GM18519 (cell line): ENCODE measurements around the gene KLRC4.
A peak's percentile ranks its signal among the peaks of the same experiment; 100 is the strongest.
"Not testable (repeated sequence)": the region's sequence is repeated elsewhere in the genome, so short reads cannot be mapped to it uniquely, and the experiment has no call there.

Source experiments
- ATAC-seq: cut with Tn5 transposase; IDR thresholded peaks from one replicate; pipeline ENCODE4 v1.9.1; 2021; ENCODE audit warnings: mild to moderate bottlenecking, moderate library complexity; ENCODE audit not compliant: unreplicated experiment, low FRiP score

KLRC4 gene

DNA sequence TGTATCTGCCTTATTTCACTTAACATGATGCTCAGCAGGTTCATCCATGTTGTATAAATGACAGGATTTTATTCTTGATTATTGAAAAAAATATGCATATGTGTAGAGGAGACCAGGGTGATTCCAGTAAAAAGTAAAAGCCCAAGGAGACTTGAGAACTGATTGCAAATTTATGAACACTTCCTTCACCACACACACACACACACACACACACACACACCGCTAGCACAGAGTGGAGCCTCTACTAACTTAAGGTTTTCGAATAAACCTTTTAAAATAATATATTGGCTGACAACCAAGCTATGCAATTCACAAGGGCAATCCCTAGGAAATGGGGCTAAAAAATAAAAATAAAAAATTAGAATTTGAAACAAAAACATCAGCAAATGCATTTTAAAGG, 11.4 kb downstream of the KLRC4 start:
- ATAC-seq = no peak

DNA sequence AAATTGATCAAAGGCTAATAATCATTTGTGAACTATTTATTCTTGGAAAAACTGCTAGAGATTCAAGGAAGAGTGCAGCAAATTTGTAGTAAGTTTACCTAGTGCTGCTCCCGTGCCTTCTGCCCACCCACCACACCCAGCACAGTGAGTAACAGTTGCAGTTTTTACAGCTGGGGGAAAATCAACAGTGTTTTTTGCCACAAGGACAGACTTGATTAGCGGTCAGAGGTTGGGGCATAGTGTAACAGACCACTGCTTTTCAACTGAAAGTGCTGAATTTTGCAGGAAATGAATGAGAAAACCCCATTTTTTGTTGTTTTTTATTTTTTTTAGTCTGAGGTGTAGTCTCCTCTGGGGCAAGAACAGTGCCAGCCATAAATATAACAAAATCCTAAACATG, 12.3 kb downstream of the KLRC4 start:
- ATAC-seq = no peak

DNA sequence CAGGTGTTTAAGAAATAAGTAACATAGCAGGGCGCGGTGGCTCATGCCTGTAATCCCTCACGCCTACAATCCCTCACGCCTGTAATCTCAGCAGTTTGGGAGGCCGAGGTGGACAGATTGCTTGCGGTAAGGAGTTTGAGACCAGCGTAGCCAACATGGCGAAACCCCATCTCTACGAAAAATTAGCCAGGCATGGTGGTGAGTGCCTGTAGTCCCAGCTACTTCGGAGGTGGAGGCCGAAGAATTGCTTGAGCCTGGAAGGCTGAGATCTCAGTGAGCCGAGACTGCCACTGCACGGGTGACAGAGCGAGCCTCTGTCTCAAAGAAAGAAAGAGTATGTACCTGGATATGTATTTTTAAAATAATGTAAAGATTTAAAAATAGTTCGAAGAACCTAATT, 13.4 kb downstream of the KLRC4 start:
- not testable (repeated sequence) for ATAC-seq

DNA sequence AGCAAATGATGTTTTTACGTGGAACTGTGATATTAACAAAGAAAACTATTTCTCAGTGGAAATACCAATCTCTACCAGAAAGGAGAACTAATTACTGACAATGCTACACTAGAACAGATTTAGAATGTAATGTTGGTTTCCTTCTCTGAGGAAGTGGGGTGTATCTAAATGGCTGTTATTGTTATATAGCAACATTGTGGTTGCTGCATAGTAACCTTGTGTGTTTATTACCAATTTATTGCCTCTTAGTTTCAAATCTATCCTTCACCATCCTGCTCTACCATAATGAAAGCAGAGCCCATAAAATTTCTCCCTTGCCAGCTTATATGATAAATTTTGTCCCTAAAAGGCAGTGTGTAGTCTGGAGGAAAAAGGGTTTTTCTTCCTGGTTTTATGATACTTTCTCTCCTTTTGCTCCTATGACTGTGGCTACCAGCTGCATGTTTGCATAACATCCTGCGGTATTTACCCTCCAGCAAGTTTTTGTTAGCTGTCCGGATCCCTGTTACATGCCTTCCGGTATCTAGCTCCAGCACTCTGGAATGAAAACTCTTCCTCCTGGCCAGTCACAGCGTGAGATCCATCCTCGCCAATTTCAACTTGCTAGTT, 14.1 kb downstream of the KLRC4 start:
- ATAC-seq = peak; percentile 66

DNA sequence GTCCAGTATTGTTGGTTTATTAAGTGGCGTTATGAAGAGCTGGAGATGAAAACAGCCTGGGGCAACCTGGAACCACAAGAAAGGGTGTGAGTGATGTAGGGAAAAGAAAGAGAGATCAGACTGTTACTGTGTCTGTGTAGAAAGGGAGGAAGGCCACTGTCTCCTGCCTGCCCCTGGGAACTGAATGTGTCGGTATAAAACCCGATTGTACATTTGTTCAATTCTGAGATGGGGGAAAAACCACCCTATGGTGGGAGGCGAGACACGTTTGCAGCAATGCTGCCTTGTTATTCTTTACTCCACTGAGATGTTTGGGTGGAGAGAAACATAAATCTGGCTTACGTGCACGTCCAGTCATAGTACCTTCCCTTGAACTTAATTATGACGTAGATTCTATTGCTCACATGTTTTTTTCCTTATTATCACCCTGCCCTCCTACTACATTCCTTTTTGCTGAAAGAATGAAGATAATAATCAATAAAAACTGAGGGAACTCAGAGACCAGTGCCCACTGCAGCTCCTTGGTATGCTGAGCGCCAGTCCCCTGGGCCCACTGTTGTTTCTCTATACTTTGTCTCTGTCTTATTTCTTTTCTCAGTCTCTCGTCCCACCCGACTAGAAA, 14.9 kb downstream of the KLRC4 start:
- not testable (repeated sequence) for ATAC-seq

DNA sequence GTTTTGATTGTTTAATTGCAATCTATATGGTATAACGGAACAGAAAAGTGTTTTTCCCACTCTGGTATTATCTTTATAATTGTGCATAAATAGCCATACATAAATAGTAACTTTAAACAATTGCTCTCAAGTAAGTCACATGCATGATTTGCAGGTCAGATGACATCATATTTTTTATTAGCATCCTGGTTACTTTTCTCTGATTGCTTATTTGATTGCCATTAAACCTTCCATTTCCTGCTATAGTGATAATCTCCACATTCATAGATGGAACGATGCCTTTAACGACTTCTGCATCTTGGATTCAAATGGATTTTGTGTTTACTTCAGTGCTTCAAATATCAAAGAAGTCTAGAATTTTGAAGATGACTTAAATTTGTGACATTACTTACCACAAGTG, 16.3 kb downstream of the KLRC4 start:
- no peak for ATAC-seq

DNA sequence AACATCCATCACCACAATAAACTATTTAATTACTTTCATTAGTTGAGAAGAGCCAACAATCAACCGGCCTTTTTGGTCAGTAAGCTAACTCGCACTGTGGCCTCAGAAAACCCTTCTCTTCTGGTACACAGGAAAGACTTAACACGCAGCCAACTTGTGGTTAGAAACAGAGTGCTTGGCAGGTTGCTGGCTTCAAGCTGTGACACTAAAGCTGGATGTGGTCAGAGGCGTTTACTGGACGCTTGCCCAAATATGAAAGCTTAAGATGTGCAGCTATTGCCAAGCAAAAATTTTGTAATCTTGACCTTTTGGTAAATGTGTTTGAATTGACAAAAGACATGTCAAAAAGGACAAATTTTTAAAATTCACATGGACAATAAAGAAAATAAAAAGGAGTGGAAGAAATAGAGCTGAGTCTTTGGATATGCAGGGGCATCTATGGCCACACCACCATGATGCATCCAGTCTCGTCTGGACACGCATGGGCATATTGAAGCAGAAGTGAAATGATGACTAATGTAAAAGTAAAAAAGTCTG, 17.1 kb downstream of the KLRC4 start:
- ATAC-seq = peak; percentile 51

DNA sequence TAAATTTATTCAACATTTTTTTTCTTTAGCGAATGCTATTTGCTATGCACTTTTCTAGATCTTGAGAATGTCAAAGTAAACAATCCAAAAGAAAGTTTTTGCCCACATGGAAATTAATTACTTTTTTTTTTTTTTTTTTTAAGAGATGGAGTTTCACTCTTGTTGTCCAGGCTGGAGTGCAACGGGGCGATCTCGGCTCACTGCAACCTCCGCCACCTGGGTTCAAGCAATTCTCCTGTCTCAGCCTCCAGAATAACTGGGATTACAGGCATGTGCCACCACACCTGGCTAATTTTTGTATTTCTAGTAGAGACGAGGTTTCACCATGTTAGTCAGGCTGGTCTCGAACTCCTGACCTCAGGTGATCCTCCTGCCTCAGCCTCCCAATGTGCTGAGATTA, 18.6 kb downstream of the KLRC4 start:
- not testable (repeated sequence) for ATAC-seq

DNA sequence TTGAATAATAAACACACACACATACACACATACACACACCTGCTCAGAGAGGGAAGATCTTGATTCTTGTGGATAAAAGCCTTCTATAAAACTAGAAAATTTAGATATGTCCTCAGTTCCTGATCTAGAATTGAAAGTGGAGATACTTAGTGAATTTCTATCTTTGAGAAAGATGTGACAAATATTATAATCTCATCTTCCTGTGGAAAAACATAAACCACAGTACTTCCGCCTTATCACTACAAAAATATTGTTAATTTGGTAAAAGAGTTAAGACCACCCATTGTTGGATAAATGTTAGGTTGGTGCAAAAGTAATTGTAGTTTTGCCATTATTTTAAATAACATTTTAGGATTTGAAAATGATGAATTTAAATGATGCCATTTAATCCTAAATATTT, 19.7 kb downstream of the KLRC4 start, which contains the start of gene KLRK1:
Gene KLRK1 (minus strand): TSS at position 138 of the 400 bp plus-strand sequence. CDS start 1,231 bp downstream, outside the sequence.
- no peak for ATAC-seq

DNA sequence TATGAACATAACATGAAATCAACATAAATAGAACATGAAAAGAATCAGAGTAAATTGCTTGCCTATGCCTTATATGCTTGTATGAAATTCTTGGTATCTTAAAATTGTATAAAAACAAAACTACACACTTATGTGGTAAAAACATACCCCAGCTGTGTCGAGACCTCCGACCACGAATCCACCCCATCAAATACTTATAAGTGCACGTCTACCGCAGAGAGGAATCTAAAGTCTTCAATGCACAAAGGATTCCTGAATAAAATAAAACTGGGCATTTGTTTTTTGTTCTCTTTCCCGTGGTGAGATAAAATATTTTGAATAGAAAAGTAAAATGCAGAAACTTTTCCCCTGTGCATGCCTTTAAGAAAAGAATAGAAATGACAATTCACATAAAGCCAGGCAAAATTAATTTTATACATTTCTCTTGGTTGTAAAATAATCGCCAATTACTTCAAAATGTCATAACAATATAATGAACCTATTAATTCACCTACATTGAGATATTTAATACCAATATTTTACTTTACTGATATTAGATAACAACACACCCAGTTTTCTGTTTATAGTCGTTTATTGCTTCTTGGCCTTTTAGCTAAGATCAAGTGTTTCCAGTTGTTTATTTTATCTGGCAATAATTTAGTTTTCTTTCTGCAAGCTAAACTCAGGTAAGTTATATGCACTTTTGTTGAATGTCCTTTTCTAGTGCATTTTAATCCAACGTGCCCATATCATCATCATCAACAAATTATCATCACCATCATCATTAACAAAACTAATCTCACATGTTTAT, 20.7 kb downstream of the KLRC4 start:
- ATAC-seq = no peak

DNA sequence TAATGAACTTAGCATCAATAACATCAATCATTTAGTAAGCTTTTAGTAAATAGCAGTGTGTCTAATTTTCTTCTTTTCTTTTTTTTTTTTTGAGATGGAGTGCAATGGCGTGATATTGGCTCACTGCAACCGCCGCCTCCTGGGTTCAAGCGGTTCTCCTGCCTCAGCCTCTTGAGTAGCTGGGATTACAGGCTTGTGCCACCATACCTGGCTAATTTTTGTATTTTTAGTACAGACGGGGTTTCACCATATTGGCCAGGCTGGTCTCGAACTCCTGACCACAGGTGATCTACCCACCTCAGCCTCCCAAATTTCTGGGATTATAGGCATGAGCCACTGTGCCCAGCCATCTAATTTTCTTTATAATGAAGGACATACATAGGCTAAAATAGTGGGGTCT, 22.1 kb downstream of the KLRC4 start:
- not testable (repeated sequence) for ATAC-seq

DNA sequence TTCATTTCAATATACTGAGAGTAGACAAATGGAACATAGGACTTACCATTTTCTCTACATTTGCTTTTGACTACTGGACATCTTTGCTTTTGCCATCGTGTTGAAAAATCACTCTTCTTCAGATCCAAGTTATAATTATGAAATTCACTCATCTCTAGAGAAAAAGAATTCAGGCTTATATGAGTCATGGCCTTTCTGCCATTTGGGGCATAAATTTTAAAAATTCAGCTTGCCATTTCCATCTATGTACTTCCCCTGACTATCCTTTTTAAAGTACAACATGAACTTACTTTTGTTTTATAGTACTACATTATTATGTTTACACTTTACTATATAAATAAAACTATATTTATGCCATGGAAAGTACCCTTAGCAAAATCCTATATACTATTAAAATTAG, 22.7 kb downstream of the KLRC4 start:
- no peak for ATAC-seq

DNA sequence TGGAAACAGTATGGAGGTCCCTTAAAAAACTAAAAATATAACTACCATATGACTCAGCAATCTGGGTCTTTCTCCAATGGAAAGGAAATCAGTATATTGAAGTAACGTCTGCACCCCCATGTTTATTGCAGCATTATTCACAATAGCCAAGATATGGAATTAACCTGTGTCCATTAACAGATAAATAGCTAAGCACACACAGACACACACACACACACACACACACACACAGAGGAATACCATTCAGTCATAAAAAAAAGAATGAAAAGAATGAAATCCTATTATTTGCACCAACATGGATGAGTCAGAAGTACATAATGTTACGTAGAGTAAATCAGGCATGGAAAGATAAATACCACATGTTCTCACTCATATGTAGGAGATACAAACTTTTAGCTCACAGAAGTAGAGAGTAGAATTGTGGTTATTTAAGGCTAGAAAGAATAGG, 24.4 kb downstream of the KLRC4 start:
- ATAC-seq = no peak

DNA sequence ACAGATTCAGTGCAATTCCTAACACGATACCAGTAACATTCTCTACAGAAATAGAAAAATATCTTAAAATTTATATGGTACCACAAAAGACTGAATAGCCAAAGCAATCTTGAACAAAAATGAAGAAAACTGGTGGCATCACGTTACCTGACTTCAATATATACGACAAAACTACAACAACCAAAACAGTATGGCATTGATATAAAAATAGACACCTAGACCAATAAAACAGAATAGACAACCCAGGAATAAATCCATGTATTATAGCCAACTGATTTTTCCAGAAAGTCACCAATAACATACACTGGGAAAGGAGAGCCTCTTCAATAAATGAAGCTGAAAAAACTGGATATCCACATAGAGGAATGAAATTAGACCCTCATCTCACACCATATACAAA, 25.4 kb downstream of the KLRC4 start:
- no peak for ATAC-seq

DNA sequence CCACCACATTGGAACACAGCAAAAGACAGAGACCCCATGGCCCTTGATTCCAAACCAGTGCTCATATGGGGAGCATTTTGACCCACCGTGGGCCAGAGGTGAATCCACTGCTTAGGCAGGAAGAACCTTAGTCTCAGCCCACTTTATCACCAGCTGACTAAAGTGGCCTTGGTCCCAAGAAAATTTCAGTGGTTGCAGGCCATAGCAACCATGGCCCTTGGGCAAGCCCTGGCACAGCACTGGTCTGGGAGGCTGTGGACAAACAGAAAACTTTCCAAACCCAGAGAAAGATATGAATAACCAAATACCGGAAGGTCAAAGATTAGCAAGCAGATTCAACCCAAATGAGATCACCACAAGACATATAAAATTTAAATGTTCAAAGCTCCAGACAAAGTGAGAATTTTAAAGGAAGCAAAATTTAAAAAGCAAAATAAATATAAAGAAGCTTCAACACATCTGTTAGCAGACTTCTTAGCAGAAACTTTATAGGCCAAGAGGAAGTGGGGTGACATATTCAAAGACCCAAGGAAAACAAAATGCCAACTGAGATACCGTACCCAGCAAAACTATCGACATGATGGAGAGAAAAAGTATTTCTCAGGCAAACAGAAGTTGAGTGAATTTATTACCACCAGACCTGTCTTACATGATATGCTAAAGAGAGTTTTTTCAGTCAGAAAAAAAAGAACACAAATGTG, 27.5 kb downstream of the KLRC4 start:
- no peak for ATAC-seq

DNA sequence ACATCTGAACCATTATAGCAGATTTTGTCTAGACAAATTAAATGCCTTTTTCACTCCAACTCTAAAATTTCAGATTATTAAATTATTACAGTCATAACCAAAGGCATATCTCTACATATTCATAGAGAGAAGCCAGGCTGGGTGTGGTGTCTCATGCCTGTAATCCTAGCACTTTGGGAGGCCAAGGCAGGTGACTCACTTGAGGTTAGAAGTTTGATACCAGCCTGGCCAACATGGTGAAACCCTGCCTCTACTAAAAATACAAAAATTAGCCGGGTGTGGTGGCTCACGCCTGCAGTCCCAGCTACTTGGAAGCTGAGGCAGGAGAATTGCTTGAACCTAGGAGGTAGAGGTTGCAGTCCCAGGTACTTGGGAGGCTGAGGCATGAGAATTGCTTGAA, 30.8 kb downstream of the KLRC4 start:
- not testable (repeated sequence) for ATAC-seq

DNA sequence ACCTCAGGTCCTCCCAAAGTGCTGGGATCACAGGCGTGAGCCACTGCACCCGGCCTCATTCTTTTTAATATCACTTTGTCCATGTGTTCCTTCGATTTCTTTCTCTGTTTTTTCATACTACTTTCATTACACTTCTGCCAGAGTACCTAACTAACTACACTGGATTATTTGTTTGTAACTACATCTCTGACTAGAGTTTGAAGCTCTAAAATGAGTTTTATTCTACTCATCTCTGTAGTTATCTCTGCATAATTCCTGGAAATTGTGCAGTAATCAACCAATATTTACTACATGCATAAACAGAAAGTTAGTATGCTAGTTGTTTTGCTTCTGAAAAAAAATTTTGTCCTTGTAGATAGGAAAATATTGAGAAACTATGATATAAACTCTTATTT, 34.9 kb downstream of the KLRC4 start:
- ATAC-seq = no peak

DNA sequence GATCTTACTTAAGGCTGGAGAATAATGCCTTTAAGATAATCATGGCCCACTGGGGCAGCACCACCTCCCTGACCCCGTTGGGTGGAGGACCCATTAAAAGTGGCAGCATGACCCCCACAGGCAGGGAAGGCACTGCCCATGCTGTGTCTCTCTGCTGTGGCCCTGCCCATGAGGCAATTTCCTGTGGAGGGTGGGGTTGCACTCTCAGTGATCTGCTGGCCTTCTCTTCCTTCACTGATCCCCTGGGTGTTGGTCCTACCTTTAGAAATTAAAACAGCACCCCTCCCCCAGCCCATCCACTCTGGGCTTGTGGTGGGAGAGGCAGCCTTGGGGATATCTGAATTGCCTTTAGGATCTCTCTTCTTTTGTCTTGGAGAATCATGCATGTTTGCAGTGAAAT, 37.0 kb downstream of the KLRC4 start:
- no peak for ATAC-seq

DNA sequence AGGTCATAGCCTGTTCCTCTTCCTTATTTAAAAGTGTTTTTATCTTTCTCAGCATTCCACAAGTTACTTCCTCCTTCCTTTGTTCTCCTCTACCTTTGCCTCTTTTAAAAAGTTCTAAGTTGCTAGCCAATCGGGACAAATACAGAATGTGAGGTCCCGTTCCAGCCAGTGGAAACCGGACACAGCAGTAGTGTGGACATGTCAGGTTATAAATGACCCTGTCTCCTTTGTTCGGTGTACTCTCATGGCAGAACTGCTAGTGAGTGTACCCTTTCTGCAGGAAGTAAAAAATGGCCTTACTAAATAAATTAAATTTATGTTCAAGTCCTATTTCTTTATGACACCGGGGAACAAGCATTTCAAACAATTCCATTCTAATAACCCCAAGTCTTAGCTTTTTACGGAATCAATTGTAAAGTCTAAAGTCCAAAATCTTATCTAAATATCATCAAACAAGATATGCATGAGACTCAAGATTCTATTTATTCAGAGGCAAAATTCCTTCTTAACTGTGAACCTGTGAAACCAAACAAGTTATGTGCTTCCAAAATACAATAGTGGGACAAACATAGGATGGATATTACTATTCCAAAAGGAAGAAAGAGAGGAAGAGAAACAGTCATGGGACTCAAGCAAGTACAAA, 37.5 kb downstream of the KLRC4 start:
- not testable (repeated sequence) for ATAC-seq
